SJCRH30 (cell line): ENCODE measurements around the gene NSD2. TPM values are rescaled to one million over a fixed set of nuclear protein-coding genes. Genes with fewer than 3 reads are reported as not detected.

Source experiments
- DNase-seq, 2 experiments: peaks; one replicate each; pipeline ENCODE4 v3.0.0-alpha.2; 2015 to 2020
- H3K27ac ChIP-seq: fragments of 250-450 bp; sonication (Bioruptor Pico); 2 replicates; pipeline ENCODE4 v1.5.1; 2020; ENCODE audit warnings: mild to moderate bottlenecking, moderate library complexity
- H3K27me3 ChIP-seq: fragments of 250-450 bp; sonication (Bioruptor Pico); 2 replicates; pipeline ENCODE4 v1.5.1; 2020; ENCODE audit warnings: mild to moderate bottlenecking, moderate library complexity
- H3K36me3 ChIP-seq: fragments of 250-450 bp; sonication (Bioruptor Pico); 2 replicates; pipeline ENCODE4 v1.5.1; 2020; ENCODE audit warnings: mild to moderate bottlenecking, moderate library complexity
- H3K4me1 ChIP-seq: fragments of 250-450 bp; sonication (Bioruptor Pico); 2 replicates; pipeline ENCODE4 v1.5.1; 2020; ENCODE audit warnings: mild to moderate bottlenecking, moderate library complexity
- H3K4me3 ChIP-seq: fragments of 250-450 bp; sonication (Bioruptor Pico); 2 replicates; pipeline ENCODE4 v1.5.1; 2020; ENCODE audit warnings: mild to moderate bottlenecking, moderate library complexity
- H3K9me3 ChIP-seq: fragments of 250-450 bp; sonication (Bioruptor Pico); replicated peaks from 2 replicates; pipeline ENCODE4 v1.5.1; 2020; ENCODE audit warnings: mild to moderate bottlenecking, moderate library complexity
- total RNA-seq: library from RNA; depleted of rRNA; stranded (reverse); fragments of >200 nt; shearing (Covaris generic); gene quantifications from 2 replicates; pipeline ENCODE4 v1.2.3, GENCODE V29; 2014

NSD2 gene
- total RNA-seq, 1 experiment from 2014 or later, result 138 TPM

- H3K9me3 ChIP-seq, result no peaks in the 10 kb centered on the region
- H3K4me3 ChIP-seq, result no peak overlapping the region
- no peak overlapping the region for H3K27ac ChIP-seq
- H3K27me3 ChIP-seq, result no peaks in the 10 kb centered on the region
- no peaks in the 10 kb centered on the region for H3K4me1 ChIP-seq
- peaks cover 89% of the 10 kb centered on the region for H3K36me3 ChIP-seq
- no peak for DNase-seq
Observed at GRCh38 chr4:1978741-1979476, 107.7 kb downstream of the NSD2 start.

- peaks cover 93% of the 10 kb centered on the region for H3K36me3 ChIP-seq
- no peak for DNase-seq
Observed at GRCh38 chr4:1979477-1980196, 108.4 kb downstream of the NSD2 start.

GRCh38 chr4:1980561-1981041 is 109.4 kb downstream of the NSD2 start:
- Histone ChIP-seq H3K36me3 (peaks cover 93% of the 10 kb centered on the region), H3K27ac (no peak overlapping the region), H3K9me3 (no peaks in the 10 kb centered on the region), H3K4me3 (no peak overlapping the region), H3K4me1 (no peaks in the 10 kb centered on the region), H3K27me3 (no peaks in the 10 kb centered on the region)
- no peak for DNase-seq

More at GRCh38 chr4:1979477-1980196, 108.4 kb downstream of the NSD2 start:
- Histone ChIP-seq H3K27ac (no peak overlapping the region), H3K4me1 (no peaks in the 10 kb centered on the region), H3K9me3 (no peaks in the 10 kb centered on the region), H3K27me3 (no peaks in the 10 kb centered on the region), H3K4me3 (no peak overlapping the region)

GRCh38 chr4:1981251-1982058 is 110.3 kb downstream of the NSD2 start:
- no peak overlapping the region for H3K4me3 ChIP-seq
- H3K4me1 ChIP-seq, result no peaks in the 10 kb centered on the region
- H3K9me3 ChIP-seq, result no peaks in the 10 kb centered on the region
- peaks cover 93% of the 10 kb centered on the region for H3K36me3 ChIP-seq
- no peaks in the 10 kb centered on the region for H3K27me3 ChIP-seq
- H3K27ac ChIP-seq, result no peak overlapping the region
- peak; percentile 35 to 41 for DNase-seq

- H3K4me1 ChIP-seq, result no peaks in the 10 kb centered on the region
- no peak overlapping the region for H3K27ac ChIP-seq
- no peak for DNase-seq
Observed at GRCh38 chr4:1982124-1983052, 111.2 kb downstream of the NSD2 start.

GRCh38 chr4:1983053-1983845 is 112.1 kb downstream of the NSD2 start:
- no peak overlapping the region for H3K27ac ChIP-seq
- peaks cover 81% of the 10 kb centered on the region for H3K36me3 ChIP-seq
- no peak overlapping the region for H3K4me3 ChIP-seq
- no peak for DNase-seq
- no peaks in the 10 kb centered on the region for H3K4me1 ChIP-seq
- no peaks in the 10 kb centered on the region for H3K27me3 ChIP-seq
- H3K9me3 ChIP-seq, result no peaks in the 10 kb centered on the region

More at GRCh38 chr4:1982124-1983052, 111.2 kb downstream of the NSD2 start:
- Histone ChIP-seq H3K4me3 (no peak overlapping the region), H3K9me3 (no peaks in the 10 kb centered on the region), H3K27me3 (no peaks in the 10 kb centered on the region), H3K36me3 (peaks cover 90% of the 10 kb centered on the region)

- Histone ChIP-seq H3K27ac (no peak overlapping the region), H3K9me3 (no peaks in the 10 kb centered on the region), H3K27me3 (no peaks in the 10 kb centered on the region), H3K4me3 (no peak overlapping the region), H3K36me3 (peaks cover 76% of the 10 kb centered on the region), H3K4me1 (no peaks in the 10 kb centered on the region)
- DNase-seq, result no peak
Observed at GRCh38 chr4:1983846-1984405, 112.7 kb downstream of the NSD2 start.

GRCh38 chr4:1984406-1985191 is 113.4 kb downstream of the NSD2 start:
- H3K27me3 ChIP-seq, result no peaks in the 10 kb centered on the region
- peaks cover 75% of the 10 kb centered on the region for H3K36me3 ChIP-seq
- H3K4me3 ChIP-seq, result no peak overlapping the region
- no peak for DNase-seq
- no peak overlapping the region for H3K27ac ChIP-seq
- H3K9me3 ChIP-seq, result no peaks in the 10 kb centered on the region
- H3K4me1 ChIP-seq, result no peaks in the 10 kb centered on the region

- Histone ChIP-seq H3K9me3 (no peaks in the 10 kb centered on the region), H3K4me3 (no peak overlapping the region), H3K4me1 (no peaks in the 10 kb centered on the region), H3K36me3 (peaks cover 69% of the 10 kb centered on the region), H3K27me3 (no peaks in the 10 kb centered on the region), H3K27ac (no peak overlapping the region)
- DNase-seq, result no peak
Observed at GRCh38 chr4:1985294-1985693, 114.1 kb downstream of the NSD2 start.

DNA sequence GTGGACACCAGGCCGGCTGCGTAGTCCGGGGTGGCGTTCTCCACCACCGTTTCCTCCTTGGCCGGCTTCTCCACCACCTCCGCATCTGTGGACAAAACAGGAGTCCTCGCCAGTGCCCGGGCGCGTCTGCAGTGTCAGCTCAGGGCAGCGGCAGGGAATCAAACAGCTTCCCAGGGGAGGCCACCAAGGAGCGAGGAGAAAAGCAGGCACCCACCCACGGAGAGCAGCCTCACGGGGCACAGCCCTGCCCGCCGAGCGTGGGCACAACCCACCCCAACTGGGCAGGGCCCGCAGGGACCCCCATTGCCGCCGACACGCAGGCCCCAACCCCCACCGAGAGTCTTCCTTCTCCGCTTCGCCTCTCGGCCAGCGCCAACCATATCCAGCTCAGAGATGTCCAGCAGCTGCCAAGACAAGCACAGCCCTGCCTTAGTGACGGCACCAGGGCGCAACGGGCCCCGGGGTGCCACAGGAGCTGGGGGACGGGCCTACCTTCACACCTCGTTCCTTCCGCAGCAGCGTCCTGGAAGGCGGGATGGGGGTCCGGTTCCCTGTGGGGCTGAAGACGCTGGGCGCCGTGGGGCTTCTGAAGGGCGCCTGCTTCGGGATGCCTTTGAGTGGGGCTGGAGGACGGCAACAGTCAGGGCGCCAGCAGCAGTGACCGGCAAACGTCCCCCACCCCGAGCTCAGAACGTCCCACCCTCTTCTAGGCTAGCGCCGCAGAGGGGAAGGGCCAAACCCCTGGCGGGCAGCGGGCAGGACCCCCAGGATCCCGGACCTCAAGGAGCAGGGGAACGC is 114.8 kb downstream of the NSD2 start:
- no peaks in the 10 kb centered on the region for H3K9me3 ChIP-seq
- no peak overlapping the region for H3K4me3 ChIP-seq
- peaks cover 64% of the 10 kb centered on the region for H3K36me3 ChIP-seq
- H3K4me1 ChIP-seq, result no peaks in the 10 kb centered on the region
- no peak for DNase-seq
- no peaks in the 10 kb centered on the region for H3K27me3 ChIP-seq
- H3K27ac ChIP-seq, result no peak overlapping the region

DNA sequence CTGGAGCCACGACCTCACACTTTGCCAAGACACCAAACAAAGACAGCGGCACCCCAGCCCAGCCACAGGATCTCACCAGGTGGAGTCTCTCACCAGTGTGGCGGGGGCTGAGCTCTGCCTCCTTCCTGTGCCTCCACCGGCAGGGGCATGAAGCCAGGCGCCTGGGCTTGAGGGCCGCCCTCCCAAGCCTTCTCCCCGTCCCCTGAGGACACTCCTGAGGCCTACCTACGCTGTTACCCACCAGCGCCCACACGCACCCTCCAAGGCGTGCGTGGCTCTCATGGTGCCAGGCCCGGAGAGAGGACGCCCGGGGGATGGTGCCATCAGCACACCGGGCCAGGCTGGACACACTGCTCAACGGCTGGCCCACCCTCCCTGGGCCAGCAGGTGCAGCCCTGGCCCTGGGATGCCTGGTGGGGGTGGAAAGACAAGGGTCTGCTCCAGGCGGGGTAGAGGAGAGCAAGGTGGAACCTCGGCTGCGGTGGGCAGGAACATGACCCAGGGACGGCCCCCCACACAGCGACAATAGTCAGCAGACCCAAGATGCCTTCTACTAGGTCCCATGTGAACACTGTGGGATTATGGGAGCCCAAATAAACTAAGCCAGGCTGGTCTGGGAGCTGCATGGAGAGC is 115.5 kb downstream of the NSD2 start:
- H3K9me3 ChIP-seq, result no peaks in the 10 kb centered on the region
- no peak overlapping the region for H3K4me3 ChIP-seq
- peaks cover 63% of the 10 kb centered on the region for H3K36me3 ChIP-seq
- H3K27me3 ChIP-seq, result no peaks in the 10 kb centered on the region
- no peaks in the 10 kb centered on the region for H3K4me1 ChIP-seq
- no peak for DNase-seq
- H3K27ac ChIP-seq, result no peak overlapping the region

DNA sequence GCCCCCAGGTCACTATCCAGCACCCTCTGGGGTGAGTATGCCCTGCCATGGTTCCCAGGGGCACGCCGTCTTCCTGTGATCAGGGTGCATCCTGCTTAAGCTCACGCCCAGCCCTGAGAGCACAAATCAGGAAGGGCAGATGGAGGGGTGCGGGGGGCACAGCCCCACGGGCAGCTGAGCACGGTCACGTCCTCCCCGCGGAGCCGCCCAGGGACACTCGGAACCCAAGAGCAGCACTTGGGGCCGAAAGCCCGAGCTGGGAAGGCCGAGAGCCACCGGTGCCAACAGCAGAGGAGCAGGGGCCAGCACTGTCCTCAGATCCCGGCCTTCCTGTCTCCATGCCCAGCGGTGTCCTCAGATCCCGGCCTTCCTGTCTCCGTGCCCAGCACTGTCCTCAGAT is 116.1 kb downstream of the NSD2 start:
- H3K27me3 ChIP-seq, result no peaks in the 10 kb centered on the region
- H3K9me3 ChIP-seq, result no peaks in the 10 kb centered on the region
- no peak for DNase-seq
- no peak overlapping the region for H3K4me3 ChIP-seq
- H3K36me3 ChIP-seq, result peaks cover 57% of the 10 kb centered on the region
- no peaks in the 10 kb centered on the region for H3K4me1 ChIP-seq
- no peak overlapping the region for H3K27ac ChIP-seq
